HL-60 (cell line): ENCODE results near the gene MIX23.

Experiments
- DNase-seq, 2 experiments: peaks; one replicate each; pipeline ENCODE4 v3.0.0-alpha.2; 2010 to 2020; ENCODE audit warnings: low read depth in 1 of 2, low spot score in 1 of 2
- H3K27ac ChIP-seq: fragments of 250-450 bp; sonication (Bioruptor Pico); replicated peaks from 2 replicates; pipeline ENCODE4 v1.5.1; 2020; ENCODE audit warnings: mild to moderate bottlenecking, moderate library complexity
- H3K27me3 ChIP-seq: fragments of 250-450 bp; sonication (Bioruptor Pico); 2 replicates; pipeline ENCODE4 v1.5.1; 2021; ENCODE audit warnings: mild to moderate bottlenecking, moderate library complexity; ENCODE audit not compliant: insufficient read depth, poor library complexity, severe bottlenecking
- H3K4me3 ChIP-seq: replicated peaks from 2 replicates; pipeline ENCODE4 v1.5.1; 2011; ENCODE audit warnings: mild to moderate bottlenecking, control low read depth, low read length; ENCODE audit not compliant: insufficient read depth
- GABPA ChIP-seq: IDR thresholded peaks from 2 replicates; pipeline ENCODE4 v1.6.1; 2012; ENCODE audit warnings: low read depth
- POLR2AphosphoS5 ChIP-seq: IDR thresholded peaks from 2 replicates; pipeline ENCODE4 v1.6.1; 2012; ENCODE audit warnings: low read depth
- SPI1 ChIP-seq: IDR thresholded peaks from 2 replicates; pipeline ENCODE4 v1.6.1; 2012; ENCODE audit warnings: low read depth, mild to moderate bottlenecking, borderline replicate concordance
- TF ChIP-seq, protein P1 (sequence below): IDR thresholded peaks from 2 replicates; pipeline ENCODE4 v1.6.1; 2012; ENCODE audit warnings: low read depth; ENCODE audit not compliant: insufficient replicate concordance
- TF ChIP-seq, protein P2 (sequence below): IDR thresholded peaks from one replicate; pipeline ENCODE4 v1.5.1; 2011; ENCODE audit warnings: low read length, control low read depth, inconsistent platforms; ENCODE audit not compliant: insufficient read depth

The MIX23 gene

DNA sequence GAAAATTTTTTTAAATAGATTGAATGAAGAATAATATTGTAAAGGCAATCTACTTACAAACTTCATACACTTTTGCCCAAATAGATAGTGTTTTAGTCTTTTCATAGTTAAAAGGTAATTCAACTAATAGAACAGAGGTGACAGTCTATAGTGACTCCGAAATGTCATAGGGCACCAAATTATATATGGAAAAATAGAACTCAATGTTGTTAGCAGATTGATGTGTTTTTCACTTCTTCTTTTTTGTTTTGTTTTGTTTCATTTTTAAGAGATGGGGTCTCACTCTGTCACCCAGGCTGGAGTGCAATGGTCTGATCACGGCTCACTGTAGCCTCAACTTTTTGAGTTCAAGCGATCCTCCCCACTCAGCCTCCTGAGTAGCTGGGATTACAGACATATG, 57.3 kb downstream of the MIX23 start:
- Histone ChIP-seq H3K27me3 (no peaks in the 10 kb centered on the region), H3K27ac (peak overlapping the region; percentile 84), H3K4me3 (peak overlapping the region; percentile 61)
- TF ChIP-seq, protein P1, sequence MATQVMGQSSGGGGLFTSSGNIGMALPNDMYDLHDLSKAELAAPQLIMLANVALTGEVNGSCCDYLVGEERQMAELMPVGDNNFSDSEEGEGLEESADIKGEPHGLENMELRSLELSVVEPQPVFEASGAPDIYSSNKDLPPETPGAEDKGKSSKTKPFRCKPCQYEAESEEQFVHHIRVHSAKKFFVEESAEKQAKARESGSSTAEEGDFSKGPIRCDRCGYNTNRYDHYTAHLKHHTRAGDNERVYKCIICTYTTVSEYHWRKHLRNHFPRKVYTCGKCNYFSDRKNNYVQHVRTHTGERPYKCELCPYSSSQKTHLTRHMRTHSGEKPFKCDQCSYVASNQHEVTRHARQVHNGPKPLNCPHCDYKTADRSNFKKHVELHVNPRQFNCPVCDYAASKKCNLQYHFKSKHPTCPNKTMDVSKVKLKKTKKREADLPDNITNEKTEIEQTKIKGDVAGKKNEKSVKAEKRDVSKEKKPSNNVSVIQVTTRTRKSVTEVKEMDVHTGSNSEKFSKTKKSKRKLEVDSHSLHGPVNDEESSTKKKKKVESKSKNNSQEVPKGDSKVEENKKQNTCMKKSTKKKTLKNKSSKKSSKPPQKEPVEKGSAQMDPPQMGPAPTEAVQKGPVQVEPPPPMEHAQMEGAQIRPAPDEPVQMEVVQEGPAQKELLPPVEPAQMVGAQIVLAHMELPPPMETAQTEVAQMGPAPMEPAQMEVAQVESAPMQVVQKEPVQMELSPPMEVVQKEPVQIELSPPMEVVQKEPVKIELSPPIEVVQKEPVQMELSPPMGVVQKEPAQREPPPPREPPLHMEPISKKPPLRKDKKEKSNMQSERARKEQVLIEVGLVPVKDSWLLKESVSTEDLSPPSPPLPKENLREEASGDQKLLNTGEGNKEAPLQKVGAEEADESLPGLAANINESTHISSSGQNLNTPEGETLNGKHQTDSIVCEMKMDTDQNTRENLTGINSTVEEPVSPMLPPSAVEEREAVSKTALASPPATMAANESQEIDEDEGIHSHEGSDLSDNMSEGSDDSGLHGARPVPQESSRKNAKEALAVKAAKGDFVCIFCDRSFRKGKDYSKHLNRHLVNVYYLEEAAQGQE: no peak
- TF ChIP-seq SPI1: peak; percentile 50; the same call in 1 of the 2 replicates
- no peak for TF ChIP-seq POLR2AphosphoS5
- no peak for TF ChIP-seq GABPA
- DNase-seq: no peak

DNA sequence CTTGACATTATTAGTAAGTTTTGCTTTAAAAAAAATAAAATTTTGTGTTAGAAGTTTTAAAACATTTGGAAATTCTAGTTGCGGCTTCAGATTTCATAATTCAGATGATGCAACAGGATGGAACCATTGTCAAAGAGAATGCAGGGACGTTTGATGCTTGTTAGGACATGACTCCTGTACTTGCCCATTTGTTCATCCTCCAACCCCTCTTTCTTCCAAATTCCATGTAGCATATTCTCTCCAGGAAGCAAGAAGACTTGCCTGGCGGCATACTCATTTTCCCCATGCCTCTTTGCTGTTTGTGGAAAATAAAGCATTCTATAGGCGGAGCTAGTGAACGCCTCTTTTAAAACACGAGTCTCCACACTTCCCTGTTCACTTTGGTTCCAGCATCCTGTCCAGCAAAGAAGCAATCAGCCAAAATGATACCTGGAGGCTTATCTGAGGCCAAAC, 58.1 kb downstream of the MIX23 start, which contains the start of gene CSTA:
Gene CSTA (plus strand): TSS at position 378 of the 453 bp plus-strand sequence. CDS start 45 bp downstream, at position 423.
- TF ChIP-seq SPI1: peak; percentile 63; the same call in 1 of the 2 replicates
- TF ChIP-seq, protein P1: no peak
- TF ChIP-seq POLR2AphosphoS5: peak; percentile 77
- TF ChIP-seq, protein P2, sequence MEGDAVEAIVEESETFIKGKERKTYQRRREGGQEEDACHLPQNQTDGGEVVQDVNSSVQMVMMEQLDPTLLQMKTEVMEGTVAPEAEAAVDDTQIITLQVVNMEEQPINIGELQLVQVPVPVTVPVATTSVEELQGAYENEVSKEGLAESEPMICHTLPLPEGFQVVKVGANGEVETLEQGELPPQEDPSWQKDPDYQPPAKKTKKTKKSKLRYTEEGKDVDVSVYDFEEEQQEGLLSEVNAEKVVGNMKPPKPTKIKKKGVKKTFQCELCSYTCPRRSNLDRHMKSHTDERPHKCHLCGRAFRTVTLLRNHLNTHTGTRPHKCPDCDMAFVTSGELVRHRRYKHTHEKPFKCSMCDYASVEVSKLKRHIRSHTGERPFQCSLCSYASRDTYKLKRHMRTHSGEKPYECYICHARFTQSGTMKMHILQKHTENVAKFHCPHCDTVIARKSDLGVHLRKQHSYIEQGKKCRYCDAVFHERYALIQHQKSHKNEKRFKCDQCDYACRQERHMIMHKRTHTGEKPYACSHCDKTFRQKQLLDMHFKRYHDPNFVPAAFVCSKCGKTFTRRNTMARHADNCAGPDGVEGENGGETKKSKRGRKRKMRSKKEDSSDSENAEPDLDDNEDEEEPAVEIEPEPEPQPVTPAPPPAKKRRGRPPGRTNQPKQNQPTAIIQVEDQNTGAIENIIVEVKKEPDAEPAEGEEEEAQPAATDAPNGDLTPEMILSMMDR: no peak
- no peak for TF ChIP-seq GABPA
- DNase-seq: peak; percentile 74 to 86

DNA sequence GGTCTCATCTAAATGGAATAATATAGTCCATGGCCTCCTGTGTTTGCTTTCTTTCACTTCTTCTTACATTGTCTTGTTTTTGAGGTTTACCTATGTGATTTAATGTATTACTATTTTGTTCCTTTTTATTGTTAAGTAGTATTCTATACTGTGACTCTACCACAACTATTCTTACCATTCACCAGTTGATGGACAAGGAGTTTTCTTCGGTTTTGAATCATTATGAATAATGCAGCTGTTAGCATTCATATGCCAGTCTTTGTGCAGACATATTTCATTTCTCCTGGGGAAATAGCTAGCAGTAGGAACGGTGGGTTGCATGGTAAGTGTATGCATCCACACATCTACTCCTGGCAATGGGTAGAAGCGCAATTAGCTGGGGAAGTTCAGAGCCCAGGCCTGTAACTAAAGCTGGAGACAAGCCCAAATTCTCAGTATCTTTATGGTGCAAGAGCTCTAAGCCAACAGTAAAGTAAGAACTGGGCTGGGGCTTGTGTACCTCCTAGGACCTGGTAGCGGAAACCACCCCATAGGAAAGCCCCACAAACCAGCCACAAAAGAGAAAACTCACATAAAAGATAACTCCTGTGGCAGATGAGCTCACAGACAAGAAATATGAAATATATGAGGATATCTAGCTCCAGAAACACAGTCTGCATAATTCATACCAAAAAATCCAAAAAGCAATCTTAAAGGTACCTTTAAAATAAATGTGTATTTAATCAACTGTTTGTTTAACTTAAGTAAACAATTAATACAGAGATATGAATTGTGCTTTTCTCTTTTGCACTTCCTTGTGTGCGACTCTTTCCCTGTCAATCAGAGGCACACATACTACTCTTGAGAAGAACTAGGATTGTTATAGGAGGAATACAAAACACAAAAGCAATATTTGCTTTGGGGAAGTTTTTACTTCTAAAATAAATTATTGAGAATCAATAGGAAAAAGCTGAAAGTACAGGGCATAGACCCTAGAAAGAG, 60.6 kb downstream of the MIX23 start:
- Histone ChIP-seq H3K27ac (peak overlapping the region; percentile 69), H3K27me3 (no peaks in the 10 kb centered on the region), H3K4me3 (no peak overlapping the region)
- peak; percentile 55 to 80 for DNase-seq
- no peak for TF ChIP-seq GABPA
- TF ChIP-seq POLR2AphosphoS5: no peak
- TF ChIP-seq, protein P1: no peak
- TF ChIP-seq, protein P2: no peak
- TF ChIP-seq SPI1: no peak; the same call in 1 of the 2 replicates

More for the DNA sequence above, 58.1 kb downstream of the MIX23 start, which contains the start of gene CSTA:
- Histone ChIP-seq H3K27me3 (no peaks in the 10 kb centered on the region), H3K4me3 (peak within 1 kb of the TSS; percentile 61), H3K27ac (peak within 1 kb of the TSS; percentile 84)
